GM12878 (cell line): ENCODE results near the gene ANKRD28. TPM values are rescaled to one million over a fixed set of nuclear protein-coding genes. Genes with fewer than 3 reads are reported as not detected.

Source experiments
- ATAC-seq: fragments of 200-7000 bp; cut with Tn5 transposase; 3 replicates; pipeline ENCODE4 v1.9.1; 2020; ENCODE audit warnings: mild to moderate bottlenecking, moderate library complexity
- BruUV-seq: library from RNA; stranded (reverse); fragments of 400-500 nt; replicated peaks from 2 replicates; lab custom pipeline; 2021; lab: Mats Ljungman, UMichigan
- CTCF ChIA-PET: fragments of 300-600 bp; sonication (Branson Sonifier 250); formaldehyde crosslinking; extraction: SDS; loops from one replicate; lab custom pipeline; 2021; ENCODE audit warnings: inconsistent platforms; lab: Yijun Ruan, JAX
- POLR2A ChIA-PET: fragments of 350-600 bp; formaldehyde crosslinking; extraction: SDS; loops from one replicate; lab custom pipeline; 2021; ENCODE audit warnings: inconsistent platforms; lab: Charles Lee
- RAD21 ChIA-PET: fragments of 300-600 bp; sonication (Branson Sonifier 250); formaldehyde crosslinking; loops from one replicate; lab custom pipeline; 2023; ENCODE audit warnings: antibody characterized with exemption; ENCODE audit not compliant: unreplicated experiment; lab: Charles Lee
- SMC1A ChIA-PET: fragments of 300-600 bp; sonication (Branson Sonifier 250); formaldehyde crosslinking; loops from one replicate; lab custom pipeline; 2023; ENCODE audit not compliant: unreplicated experiment, uncharacterized antibody; lab: Charles Lee
- DNase-seq: peaks from one replicate; pipeline ENCODE4 v3.0.0-alpha.2; 2011; ENCODE audit warnings: low read depth, low spot score
- FAIRE-seq: peaks from 3 replicates; lab custom pipeline; 2011; peaks lifted over from hg19 to GRCh38; lab: Jason Lieb, UNC
- H2AFZ ChIP-seq: 2 replicates; pipeline ENCODE4 v1.6.0; 2011; ENCODE audit warnings: low read depth, low read length, control low read depth; ENCODE audit not compliant: control insufficient read depth
- H3K27ac ChIP-seq: 2 replicates; pipeline ENCODE4 v1.5.1; 2011; ENCODE audit warnings: control low read depth; ENCODE audit not compliant: control insufficient read depth, insufficient read depth
- H3K27me3 ChIP-seq, 2 experiments: replicated peaks in 1 of 2; 2 replicates each; pipeline versions ENCODE4 v1.6.0 to v1.6.1; 2011; ENCODE audit warnings: low read length in 1 of 2; ENCODE audit not compliant: control insufficient read depth in 2 of 2, insufficient read depth in 2 of 2
- H3K36me3 ChIP-seq, 2 experiments: 2 replicates each; pipeline ENCODE4 v1.5.1; 2011; ENCODE audit warnings: low read length in 1 of 2; ENCODE audit not compliant: control insufficient read depth in 2 of 2, insufficient read depth in 2 of 2
- H3K4me1 ChIP-seq: 2 replicates; pipeline ENCODE4 v1.6.1; 2011; ENCODE audit warnings: mild to moderate bottlenecking, low read length, moderate library complexity, mixed read lengths; ENCODE audit not compliant: control insufficient read depth, insufficient read depth
- H3K4me2 ChIP-seq: 2 replicates; pipeline ENCODE4 v1.6.0; 2011; ENCODE audit warnings: control low read depth; ENCODE audit not compliant: control insufficient read depth, insufficient read depth
- H3K4me3 ChIP-seq: fragments of 200-600 bp; sonication (generic); 2 replicates; pipeline ENCODE4 v1.5.1; 2016
- H3K79me2 ChIP-seq: 2 replicates; pipeline ENCODE4 v1.6.0; 2011; ENCODE audit warnings: low read length; ENCODE audit not compliant: control insufficient read depth, insufficient read depth
- H3K9ac ChIP-seq: 2 replicates; pipeline ENCODE4 v1.8.0; 2011; ENCODE audit warnings: low read length, control low read depth, mixed read lengths; ENCODE audit not compliant: control insufficient read depth, insufficient read depth
- H3K9me3 ChIP-seq: replicated peaks from 3 replicates; pipeline ENCODE4 v1.5.1; 2011; ENCODE audit warnings: mild to moderate bottlenecking, low read length; ENCODE audit not compliant: control insufficient read depth, insufficient read depth
- H4K20me1 ChIP-seq: 2 replicates; pipeline ENCODE4 v1.6.0; 2011; ENCODE audit not compliant: control insufficient read depth, insufficient read depth
- EP300 ChIP-seq, 2 experiments: fragments of 150-350 bp in 1 of 2; IDR thresholded peaks; 2 replicates each; pipeline ENCODE4 v1.6.1; 2011 to 2012; ENCODE audit warnings: low read depth in 2 of 2, low read length in 2 of 2, borderline replicate concordance in 1 of 2, improper control_type of control experiment in 1 of 2, inconsistent platforms in 1 of 2; ENCODE audit not compliant: control insufficient read depth in 1 of 2
- GABPA ChIP-seq: IDR thresholded peaks from 2 replicates; pipeline ENCODE4 v1.6.1; 2014; ENCODE audit warnings: antibody characterized with exemption, low read depth, mild to moderate bottlenecking, inconsistent platforms
- HDAC2 ChIP-seq: fragments of 200-600 bp; sonication (generic); IDR thresholded peaks from 2 replicates; pipeline ENCODE4 v1.6.1; 2017
- IKZF2 ChIP-seq, 2 experiments: fragments of 450-650 bp; IDR thresholded peaks; 2 replicates each; pipeline ENCODE4 v1.6.1; 2017; ENCODE audit warnings: mild to moderate bottlenecking in 2 of 2, moderate library complexity in 2 of 2
- MEF2B ChIP-seq: fragments of 450-650 bp; IDR thresholded peaks from 2 replicates; pipeline ENCODE4 v1.6.1; 2018; ENCODE audit warnings: mild to moderate bottlenecking, moderate library complexity; ENCODE audit not compliant: partially characterized antibody, poor library complexity, severe bottlenecking
- MYC ChIP-seq: IDR thresholded peaks from 2 replicates; pipeline ENCODE4 v1.6.1; 2011; ENCODE audit warnings: mild to moderate bottlenecking, low read length, moderate library complexity, inconsistent platforms; ENCODE audit not compliant: insufficient read depth, insufficient replicate concordance, insufficient read length, severe bottlenecking
- POLR2AphosphoS2 ChIP-seq: IDR thresholded peaks from 2 replicates; pipeline ENCODE4 v1.6.1; 2011; ENCODE audit warnings: low read depth, mild to moderate bottlenecking, low read length, improper control_type of control experiment, moderate library complexity
- SIX5 ChIP-seq: IDR thresholded peaks from 2 replicates; pipeline ENCODE4 v1.6.1; 2011; ENCODE audit warnings: mild to moderate bottlenecking, low read depth, low read length, moderate library complexity; ENCODE audit not compliant: severe bottlenecking
- TCF12 ChIP-seq: IDR thresholded peaks from 2 replicates; pipeline ENCODE4 v1.6.1; 2011; ENCODE audit warnings: low read depth, mild to moderate bottlenecking, low read length
- ZBED1 ChIP-seq: IDR thresholded peaks from 2 replicates; pipeline ENCODE4 v1.6.1; 2016; ENCODE audit warnings: borderline replicate concordance
- ZBTB33 ChIP-seq: fragments of 450-650 bp; IDR thresholded peaks from 2 replicates; pipeline ENCODE4 v1.6.1; 2017; ENCODE audit warnings: mild to moderate bottlenecking
- ZBTB4 ChIP-seq: fragments of 450-650 bp; formaldehyde crosslinking; IDR thresholded peaks from 2 replicates; pipeline ENCODE4 v1.4.0; 2022; ENCODE audit warnings: mild to moderate bottlenecking, moderate library complexity
- ZNF687 ChIP-seq: fragments of 450-650 bp; IDR thresholded peaks from 2 replicates; pipeline ENCODE4 v1.6.1; 2017; ENCODE audit warnings: mild to moderate bottlenecking, moderate library complexity
- WGBS: methylation state at CpG from one replicate; pipeline ENCODE4 v1.1.6; 2016; ENCODE audit warnings: low lambda C conversion rate; ENCODE audit not compliant: insufficient replicate concordance, insufficient coverage; ENCODE audit errors: missing lambda C conversion rate; 5-methylcytosine and 5-hydroxymethylcytosine counted together
- in situ Hi-C: fragments of 300-500 bp; cut with MboI; formaldehyde crosslinking; loops from 9 replicates; pipeline ENCODE4 v1.14.3; 2018; ENCODE audit warnings: mixed read lengths
- intact Hi-C: fragments of 100-400 bp; cut with micrococcal nuclease; formaldehyde crosslinking; loops from one replicate; pipeline ENCODE4 v1.14.2; 2022; ENCODE audit not compliant: unreplicated experiment
- polyA plus RNA-seq, 11 experiments: library from polyadenylated mRNA; depleted of rRNA in 4 of 11; unstranded in 6 of 11; stranded (reverse) in 5 of 11; fragments of >200 nt; fragmentation: Nextera tagmentation in 4 of 11; fragmentation: Illumina TruSeq in 1 of 11; extraction: Ambion mirVana in 4 of 11; extraction: Trizol in 1 of 11; gene quantifications; 1 replicate in 1 of 11; 2 replicates in 10 of 11; pipeline versions ENCODE4 v1.2.1 to v1.2.3, GENCODE V29; 2011 to 2016; ENCODE audit warnings: inconsistent platforms in 2 of 11, missing spikeins in 2 of 11, low read depth in 1 of 11
- total RNA-seq, 4 experiments: library from RNA; depleted of rRNA in 3 of 4; stranded (reverse); fragments of >200 nt in 3 of 4; fragmentation: Illumina TruSeq in 1 of 4; extraction: Trizol in 1 of 4; gene quantifications; 2 replicates each; pipeline versions ENCODE4 v1.2.1 to v1.2.3, GENCODE V29; 2013 to 2021

The ANKRD28 gene
- total and polyA plus RNA-seq, 10 of the 15 experiments (the other 5 are each of a cell fraction or from before 2014, with no cell fraction given): 11.2 to 105 (median 38.3) TPM

GRCh38 chr3:15635121-15635661, 162.6 kb downstream of the ANKRD28 start:
- no peak overlapping the region for H3K9ac ChIP-seq
- in situ Hi-C loops: loop anchor here (5.0 kb wide), 1 partner anchor 172 kb away; no protein-coding TSS in a partner anchor
- POLR2A ChIA-PET: interaction anchor here (1.3 to 2.9 kb wide), 7 partner anchors 11 to 178 kb away, joined by 3 to 10 read pairs (median 7); partner anchors contain the start of gene ANKRD28
- TF ChIP-seq POLR2AphosphoS2: no peak
- TF ChIP-seq ZBED1: no peak
- no peak for TF ChIP-seq ZBTB33
- TF ChIP-seq MYC: no peak
- TF ChIP-seq ZNF687: no peak
- no peak for TF ChIP-seq GABPA
- no peak for TF ChIP-seq SIX5
- TF ChIP-seq EP300 (IDR thresholded peaks at IDR 0.05; ENCODE audit: borderline replicate concordance in 1 of 2, control insufficient read depth in 1 of 2, low read depth in 2 of 2, low read length in 2 of 2): no peak
- TF ChIP-seq MEF2B: no peak
- no peak for TF ChIP-seq ZBTB4
- no peak for TF ChIP-seq IKZF2 (IDR thresholded peaks at IDR 0.05)
- no peak for TF ChIP-seq HDAC2
- TF ChIP-seq TCF12: no peak

More at GRCh38 chr3:15635121-15635661, 162.6 kb downstream of the ANKRD28 start:
- Histone ChIP-seq H3K4me3 (no peak overlapping the region), H4K20me1 (no peaks in the 10 kb centered on the region), H3K79me2 (no peaks in the 10 kb centered on the region), H3K4me1 (peaks cover 44% of the 10 kb centered on the region), H3K9me3 (peaks cover 6% of the 10 kb centered on the region; the same call in 2 of the 3 replicates), H3K27ac (no peak overlapping the region), H3K4me2 (no peak overlapping the region), H3K27me3 (no peaks in the 10 kb centered on the region), H3K36me3 (no peaks in the 10 kb centered on the region), H2AFZ (no peak overlapping the region)
- intact Hi-C loops: loop anchor here (5.0 to 10.0 kb wide), 2 partner anchors 222 to 540 kb away; partner anchors contain the start of gene GALNT15
- ChIA-PET SMC1A (interaction anchor here (1.1 to 14.5 kb wide), 7 partner anchors 8 to 175 kb away, joined by 3 to 362 read pairs (median 5); no protein-coding TSS in a partner anchor), CTCF (interaction anchor here (0.6 to 1.9 kb wide), 10 partner anchors 11 to 543 kb away, joined by 3 to 5 read pairs (median 4); partner anchors contain the start of gene CAPN7), RAD21 (interaction anchor here (1.3 to 2.7 kb wide), 7 partner anchors 8 to 177 kb away, joined by 3 to 14 read pairs (median 5); partner anchors contain the start of gene ANKRD28)
- ATAC-seq: no peak
- FAIRE-seq: no peak
- 99% methylated on average over 13 of the region's 13 CpGs for WGBS
- DNase-seq: no peak
- no TSS peak for BruUV-seq
